HG02610 (cell line): Measurements from ENCODE around the gene SOHLH1.

Experiments
- ATAC-seq: cut with Tn5 transposase; IDR thresholded peaks from one replicate; pipeline ENCODE4 v1.9.1; 2021; ENCODE audit warnings: mild to moderate bottlenecking, moderate library complexity; ENCODE audit not compliant: unreplicated experiment

Gene SOHLH1

DNA sequence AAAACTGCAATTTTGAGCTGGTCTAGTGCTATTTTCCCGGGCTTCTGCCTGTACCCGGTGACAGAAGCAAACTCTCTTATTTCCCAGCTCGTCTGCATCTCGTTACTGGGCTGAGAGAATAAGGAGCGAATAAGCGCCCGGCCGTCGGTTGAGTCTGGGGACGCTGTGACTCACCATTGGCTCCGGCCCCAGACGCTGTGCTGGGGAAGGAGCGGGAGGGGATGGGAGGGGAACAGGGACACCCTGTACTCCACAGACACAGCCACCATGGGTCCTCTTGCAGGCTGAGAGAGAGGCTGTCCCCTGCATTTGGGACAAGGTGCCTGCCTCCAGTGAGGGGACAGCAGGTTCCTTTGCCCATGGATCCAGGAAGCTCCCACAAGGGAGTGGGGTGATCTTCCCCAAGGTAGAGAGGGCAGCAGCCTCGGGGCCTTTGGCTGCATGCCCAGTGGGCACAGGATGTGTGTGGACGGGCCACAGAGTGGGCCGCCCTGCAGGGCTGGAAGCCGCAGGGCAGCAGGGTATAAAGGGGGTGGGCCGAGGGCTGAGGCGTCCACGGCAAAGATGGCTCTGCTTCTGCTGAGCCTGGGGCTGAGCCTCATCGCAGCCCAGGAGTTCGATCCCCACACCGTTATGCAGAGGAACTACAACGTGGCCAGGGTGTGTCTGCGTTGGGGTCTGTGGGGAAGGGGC is 36.4 kb downstream of the SOHLH1 start, which contains the start of gene LCN9:
TSS of gene LCN9 (plus strand) at position 552 of the 693 bp plus-strand sequence. CDS start at position 565, 13 bp downstream.
- ATAC-seq, result no peak

GRCh38 chr9:135661816-135662560 is 37.3 kb downstream of the SOHLH1 start:
- no peak for ATAC-seq

DNA sequence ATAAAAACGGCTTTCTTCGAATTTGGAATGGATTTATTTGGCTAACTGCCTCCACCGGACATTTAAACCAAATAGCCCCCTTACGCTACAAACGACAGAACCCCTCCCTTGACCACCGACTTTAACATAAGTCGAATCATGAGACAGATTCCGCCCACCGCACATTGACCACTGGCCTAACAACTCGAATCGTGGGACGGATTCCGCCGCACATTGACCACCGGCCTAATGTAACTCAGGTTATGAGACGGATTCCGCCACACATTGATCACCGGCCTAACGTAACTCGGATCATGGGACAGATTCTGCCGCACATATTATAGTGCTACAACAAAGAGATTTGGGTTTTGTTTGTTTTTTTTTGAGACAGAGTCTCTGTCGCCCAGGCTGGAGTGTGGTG is 38.9 kb downstream of the SOHLH1 start:
- no peak for ATAC-seq

- ATAC-seq, result no peak
Measured at GRCh38 chr9:135659252-135659651, 40.0 kb downstream of the SOHLH1 start.

GRCh38 chr9:135657416-135657815 is 41.9 kb downstream of the SOHLH1 start:
- no peak for ATAC-seq

DNA sequence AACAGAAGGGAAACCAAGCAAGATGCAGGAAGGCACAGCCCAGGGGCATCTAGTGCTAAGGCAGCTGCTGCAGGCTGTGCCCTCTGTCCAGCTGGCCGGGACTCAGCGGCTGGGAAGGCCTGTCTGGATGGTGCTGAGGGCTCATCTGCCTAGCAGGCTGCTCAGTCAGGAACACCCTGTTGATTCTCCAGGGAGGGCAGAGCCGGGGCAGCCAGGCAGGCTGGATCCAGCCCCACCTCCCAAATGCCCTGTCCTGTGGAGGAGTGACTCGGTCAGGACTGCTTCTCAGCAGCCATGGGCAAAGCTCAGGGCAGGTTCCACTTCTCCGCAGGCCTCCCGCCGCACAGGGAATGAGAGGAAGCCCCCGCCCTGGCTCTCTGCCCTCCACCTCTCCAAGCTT is 44.0 kb downstream of the SOHLH1 start:
- ATAC-seq, result no peak

GRCh38 chr9:135650408-135650807 is 48.9 kb downstream of the SOHLH1 start:
- ATAC-seq, result no peak

GRCh38 chr9:135649508-135649907 is 49.8 kb downstream of the SOHLH1 start:
- ATAC-seq, result no peak

GRCh38 chr9:135648494-135649410 is 50.5 kb downstream of the SOHLH1 start:
- no peak for ATAC-seq

GRCh38 chr9:135647884-135648283 is 51.4 kb downstream of the SOHLH1 start:
- no peak for ATAC-seq

GRCh38 chr9:135644631-135645218 is 54.6 kb downstream of the SOHLH1 start:
- no peak for ATAC-seq
